22Rv1 (cell line): Measurements from ENCODE around the gene MTNR1A.
"Not testable (repeated sequence)": the region's sequence is repeated elsewhere in the genome, so short reads cannot be mapped to it uniquely, and the experiment has no call there.

Experiments used
- H3K27ac ChIP-seq: fragments of 450-650 bp; 2 replicates; pipeline ENCODE4 v1.5.1; 2017
- ZFX ChIP-seq: fragments of 450-650 bp; IDR thresholded peaks from 2 replicates; pipeline ENCODE4 v1.6.1; 2017; ENCODE audit warnings: antibody characterized with exemption, borderline replicate concordance
- TF ChIP-seq, protein P1 (sequence below): fragments of 450-650 bp; IDR thresholded peaks from 2 replicates; pipeline ENCODE4 v1.5.1; 2017; ENCODE audit warnings: mild to moderate bottlenecking

Gene MTNR1A

DNA sequence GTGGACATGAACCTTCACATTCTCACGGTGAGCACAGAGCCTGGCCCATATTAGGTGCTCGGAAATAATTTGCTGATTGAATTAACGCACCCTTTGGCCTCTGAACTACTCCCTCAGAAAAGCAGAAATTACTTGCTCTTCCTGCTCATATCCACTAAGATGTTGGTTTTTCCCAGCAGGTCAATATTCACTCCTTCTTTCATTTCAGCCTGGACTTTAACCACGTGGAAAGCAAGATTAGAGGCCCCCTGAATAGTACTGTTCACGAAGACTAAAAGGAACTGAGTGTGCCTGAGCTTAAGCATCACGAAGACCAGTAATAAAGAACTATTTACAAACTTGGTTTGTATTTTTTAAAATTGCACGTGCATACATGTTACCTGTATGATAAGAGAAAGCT is 9.9 kb downstream of the MTNR1A start:
- TF ChIP-seq, protein P1, sequence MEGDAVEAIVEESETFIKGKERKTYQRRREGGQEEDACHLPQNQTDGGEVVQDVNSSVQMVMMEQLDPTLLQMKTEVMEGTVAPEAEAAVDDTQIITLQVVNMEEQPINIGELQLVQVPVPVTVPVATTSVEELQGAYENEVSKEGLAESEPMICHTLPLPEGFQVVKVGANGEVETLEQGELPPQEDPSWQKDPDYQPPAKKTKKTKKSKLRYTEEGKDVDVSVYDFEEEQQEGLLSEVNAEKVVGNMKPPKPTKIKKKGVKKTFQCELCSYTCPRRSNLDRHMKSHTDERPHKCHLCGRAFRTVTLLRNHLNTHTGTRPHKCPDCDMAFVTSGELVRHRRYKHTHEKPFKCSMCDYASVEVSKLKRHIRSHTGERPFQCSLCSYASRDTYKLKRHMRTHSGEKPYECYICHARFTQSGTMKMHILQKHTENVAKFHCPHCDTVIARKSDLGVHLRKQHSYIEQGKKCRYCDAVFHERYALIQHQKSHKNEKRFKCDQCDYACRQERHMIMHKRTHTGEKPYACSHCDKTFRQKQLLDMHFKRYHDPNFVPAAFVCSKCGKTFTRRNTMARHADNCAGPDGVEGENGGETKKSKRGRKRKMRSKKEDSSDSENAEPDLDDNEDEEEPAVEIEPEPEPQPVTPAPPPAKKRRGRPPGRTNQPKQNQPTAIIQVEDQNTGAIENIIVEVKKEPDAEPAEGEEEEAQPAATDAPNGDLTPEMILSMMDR: no peak
- TF ChIP-seq ZFX: no peak
- no peak overlapping the region for H3K27ac ChIP-seq

DNA sequence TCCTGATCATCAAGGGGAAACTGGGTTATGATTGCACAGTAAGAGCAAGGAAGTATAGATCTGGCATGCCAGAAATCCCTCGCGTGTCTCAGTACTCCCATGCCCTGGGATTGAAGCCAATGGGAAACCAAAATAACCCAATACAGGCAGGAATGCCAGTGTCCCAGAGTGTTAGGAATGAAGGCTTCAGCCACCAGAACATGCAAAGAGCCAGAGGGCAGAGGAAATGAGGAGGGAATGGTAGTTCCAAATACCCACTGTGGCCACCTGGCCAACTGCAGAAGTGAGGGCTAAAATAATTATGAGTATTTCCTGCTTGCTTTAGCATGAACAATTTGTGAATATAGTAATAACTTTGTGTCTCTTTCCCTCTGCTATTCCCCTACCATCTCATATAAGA is 12.2 kb downstream of the MTNR1A start:
- H3K27ac ChIP-seq: no peak overlapping the region
- TF ChIP-seq, protein P1: no peak
- TF ChIP-seq ZFX: no peak

DNA sequence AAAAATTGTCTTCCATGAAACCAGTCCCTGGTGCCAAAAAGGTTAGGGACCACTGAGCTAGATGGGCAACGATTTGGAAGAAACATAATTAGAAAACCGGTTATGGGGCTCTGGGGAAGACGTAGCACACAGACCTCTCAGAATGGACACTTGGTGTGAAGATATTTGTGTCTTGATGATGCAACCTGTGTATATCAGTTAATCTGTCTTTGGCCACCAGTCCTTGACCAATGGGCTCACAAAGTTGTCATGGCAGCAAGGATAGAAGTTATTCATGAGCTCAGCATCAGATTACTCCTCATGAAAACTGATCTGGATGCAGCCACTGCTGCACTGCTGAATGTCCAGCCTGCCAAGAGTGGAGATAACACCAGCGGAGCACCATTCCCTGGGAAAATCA is 13.6 kb downstream of the MTNR1A start:
- H3K27ac ChIP-seq: no peak overlapping the region
- TF ChIP-seq, protein P1: no peak
- TF ChIP-seq ZFX: no peak

DNA sequence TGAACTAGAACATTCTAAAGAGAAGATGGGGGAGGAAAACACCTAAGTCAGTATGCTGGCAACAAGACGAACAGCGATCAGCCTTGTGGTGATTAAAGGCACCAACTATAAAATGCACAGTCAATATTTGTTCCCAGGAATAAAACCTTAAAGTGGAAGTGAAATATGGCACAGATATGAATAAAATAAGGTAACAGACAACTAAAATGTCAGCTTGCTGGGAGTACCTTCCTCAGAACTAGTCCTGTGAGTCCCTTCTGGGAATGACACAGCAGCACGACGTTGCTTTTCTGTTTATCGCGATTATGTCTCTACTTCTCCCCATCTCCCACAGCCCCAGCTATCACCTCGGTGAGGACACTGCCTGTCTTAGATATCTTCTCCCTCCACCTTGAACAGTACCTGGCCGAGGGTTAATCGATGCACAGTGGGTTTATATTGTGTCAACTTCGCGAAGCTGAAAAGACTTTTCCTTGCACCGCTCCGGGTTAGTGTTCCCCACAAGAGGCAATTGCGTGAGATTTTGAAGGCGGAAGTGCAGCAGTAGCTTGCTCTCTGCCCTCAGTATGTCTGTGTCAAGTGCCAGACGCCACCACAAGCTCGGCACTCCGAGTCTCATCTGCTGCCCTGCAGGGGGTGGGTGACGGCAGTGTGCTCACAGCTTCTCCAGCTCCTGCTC is 17.4 kb downstream of the MTNR1A start:
- TF ChIP-seq ZFX: no peak
- TF ChIP-seq, protein P1: no peak
- no peak overlapping the region for H3K27ac ChIP-seq

DNA sequence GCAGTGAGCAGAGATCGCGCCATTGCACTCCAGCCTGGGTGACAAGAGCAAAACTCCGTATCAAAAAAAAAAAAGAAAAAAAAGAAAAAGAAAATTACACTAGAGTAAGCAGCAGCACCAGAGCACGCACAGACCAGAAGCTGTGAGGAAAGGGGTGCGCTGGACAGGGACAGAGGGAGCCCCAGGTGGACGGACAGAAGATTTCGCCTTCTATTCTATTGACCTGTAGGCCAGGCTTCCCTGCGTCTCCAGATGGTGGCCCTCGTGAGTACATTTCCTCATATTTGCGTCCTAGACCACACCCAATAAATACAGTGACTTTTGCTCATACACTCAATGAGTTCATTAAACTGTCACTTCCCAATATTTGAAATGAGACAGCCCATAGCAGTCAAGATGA is 19.1 kb downstream of the MTNR1A start:
- no peak overlapping the region for H3K27ac ChIP-seq
- TF ChIP-seq ZFX: no peak
- TF ChIP-seq, protein P1: no peak

DNA sequence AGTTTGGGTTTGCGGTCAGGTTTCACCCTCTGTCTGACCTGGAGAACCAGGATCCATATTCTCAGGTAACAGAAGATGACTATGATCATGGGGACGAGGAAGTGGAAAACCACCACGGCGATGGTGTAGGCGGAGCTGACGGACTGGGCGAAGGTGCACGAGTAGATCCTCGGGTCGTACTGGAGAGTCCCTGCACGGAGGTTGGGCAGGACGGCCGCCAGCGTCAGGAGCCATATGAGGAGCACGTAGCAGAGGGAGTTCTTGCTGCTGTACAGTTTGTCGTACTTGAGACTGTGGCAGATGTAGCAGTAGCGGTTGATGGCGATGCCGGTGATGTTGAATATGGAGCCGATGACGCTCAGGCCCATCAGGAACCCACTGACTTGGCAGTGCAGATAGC is 21.3 kb downstream of the MTNR1A start:
- no peak for TF ChIP-seq ZFX
- TF ChIP-seq, protein P1: no peak
- H3K27ac ChIP-seq: no peak overlapping the region

DNA sequence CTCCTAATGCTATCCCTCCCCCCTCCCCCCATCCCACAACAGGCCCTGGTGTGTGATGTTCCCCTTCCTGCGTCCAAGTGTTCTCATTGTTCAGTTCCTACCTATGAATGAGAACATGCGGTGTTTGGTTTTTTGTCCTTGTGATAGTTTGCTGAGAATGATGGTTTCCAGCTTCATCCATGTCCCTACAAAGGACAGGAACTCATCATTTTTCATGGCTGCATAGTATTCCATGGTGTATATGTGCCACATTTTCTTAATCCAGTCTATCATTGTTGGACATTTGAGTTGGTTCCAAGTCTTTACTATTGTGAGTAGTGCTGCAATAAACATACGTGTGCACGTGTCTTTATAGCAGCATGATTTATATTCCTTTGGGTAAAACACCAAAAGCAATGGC is 31.4 kb downstream of the MTNR1A start:
- H3K27ac ChIP-seq: not testable (repeated sequence)

DNA sequence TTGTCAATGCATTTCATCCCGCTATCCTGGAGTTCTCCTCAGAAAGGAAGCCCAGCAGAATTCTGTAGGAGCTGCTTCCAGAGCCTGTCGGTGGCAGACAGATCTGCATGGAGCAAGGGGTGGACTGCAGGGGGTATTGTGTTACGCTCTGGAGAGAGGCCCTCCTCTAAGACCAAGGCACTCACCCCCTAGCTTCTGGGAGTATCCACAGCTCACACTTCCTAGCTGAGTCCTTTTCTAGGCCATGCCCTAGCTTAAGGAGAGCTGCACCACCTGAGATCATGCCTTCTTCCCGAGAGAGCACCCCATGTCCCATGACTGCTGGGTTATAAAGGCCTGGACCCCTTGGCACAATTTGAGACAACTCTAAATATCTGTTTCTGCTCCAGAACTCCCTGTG is 39.1 kb downstream of the MTNR1A start:
- TF ChIP-seq, protein P1: no peak
- no peak for TF ChIP-seq ZFX
- H3K27ac ChIP-seq: no peak overlapping the region
